ENCODE results near the gene PLD6. TPM values are rescaled to one million over a fixed set of nuclear protein-coding genes. Genes with fewer than 3 reads are reported as not detected.
A peak's percentile ranks its signal among the peaks of the same experiment; 100 is the strongest.

Gene PLD6
- total RNA-seq, 4 donors from 2014 or later: 7.1 to 20.7 (median 9.3) TPM

- peak; percentile 31 for ATAC-seq
- Histone ChIP-seq H3K27me3 (no peaks in the 10 kb centered on the region), H3K27ac (peak overlapping the region; percentile 88 to 97 (median 94)), H3K9me3 (no peaks in the 10 kb centered on the region), H3K36me3 (peaks cover 0 to 16% of the 10 kb centered on the region in 2 donors), H3K4me3 (peak overlapping the region; percentile 55 to 72), H3K4me1 (peaks cover 4 to 73% (median 58%) of the 10 kb centered on the region in 3 donors)
- no peak for TF ChIP-seq EP300 (IDR thresholded peaks at IDR 0.05)
- TF ChIP-seq POLR2A (IDR thresholded peaks at IDR 0.05): peak in 1 of 2 donors; percentile 15
- no CpG with 5 or more reads among the region's 70 CpGs for WGBS, 2 donors (ENCODE audit: low coverage in 1 of 2)
These were observed 587 bp downstream of the PLD6 start for GRCh38 chr17:17205368-17206123.

GRCh38 chr17:17204635-17205231 is 1.4 kb downstream of the PLD6 start:
- no peaks in the 10 kb centered on the region for H3K27me3 ChIP-seq
- no peak for ATAC-seq
- peaks cover 0 to 10% of the 10 kb centered on the region in 2 donors for H3K36me3 ChIP-seq
- H3K4me3 ChIP-seq: peak overlapping the region; percentile 55 to 72
- H3K27ac ChIP-seq: peak overlapping the region; percentile 88 to 97 (median 94)
- TF ChIP-seq POLR2AphosphoS5 (IDR thresholded peaks at IDR 0.05) (no peak), EP300 (IDR thresholded peaks at IDR 0.05) (no peak), POLR2A (IDR thresholded peaks at IDR 0.05) (no peak)
- TF ChIP-seq, protein P1, sequence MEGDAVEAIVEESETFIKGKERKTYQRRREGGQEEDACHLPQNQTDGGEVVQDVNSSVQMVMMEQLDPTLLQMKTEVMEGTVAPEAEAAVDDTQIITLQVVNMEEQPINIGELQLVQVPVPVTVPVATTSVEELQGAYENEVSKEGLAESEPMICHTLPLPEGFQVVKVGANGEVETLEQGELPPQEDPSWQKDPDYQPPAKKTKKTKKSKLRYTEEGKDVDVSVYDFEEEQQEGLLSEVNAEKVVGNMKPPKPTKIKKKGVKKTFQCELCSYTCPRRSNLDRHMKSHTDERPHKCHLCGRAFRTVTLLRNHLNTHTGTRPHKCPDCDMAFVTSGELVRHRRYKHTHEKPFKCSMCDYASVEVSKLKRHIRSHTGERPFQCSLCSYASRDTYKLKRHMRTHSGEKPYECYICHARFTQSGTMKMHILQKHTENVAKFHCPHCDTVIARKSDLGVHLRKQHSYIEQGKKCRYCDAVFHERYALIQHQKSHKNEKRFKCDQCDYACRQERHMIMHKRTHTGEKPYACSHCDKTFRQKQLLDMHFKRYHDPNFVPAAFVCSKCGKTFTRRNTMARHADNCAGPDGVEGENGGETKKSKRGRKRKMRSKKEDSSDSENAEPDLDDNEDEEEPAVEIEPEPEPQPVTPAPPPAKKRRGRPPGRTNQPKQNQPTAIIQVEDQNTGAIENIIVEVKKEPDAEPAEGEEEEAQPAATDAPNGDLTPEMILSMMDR (IDR thresholded peaks at IDR 0.05): no peak
- H3K4me1 ChIP-seq: peaks cover 9 to 81% (median 63%) of the 10 kb centered on the region in 3 donors
- no peaks in the 10 kb centered on the region for H3K9me3 ChIP-seq
- no CpG with 5 or more reads among the region's 14 CpGs for WGBS, 2 donors (ENCODE audit: low coverage in 1 of 2)

DNA sequence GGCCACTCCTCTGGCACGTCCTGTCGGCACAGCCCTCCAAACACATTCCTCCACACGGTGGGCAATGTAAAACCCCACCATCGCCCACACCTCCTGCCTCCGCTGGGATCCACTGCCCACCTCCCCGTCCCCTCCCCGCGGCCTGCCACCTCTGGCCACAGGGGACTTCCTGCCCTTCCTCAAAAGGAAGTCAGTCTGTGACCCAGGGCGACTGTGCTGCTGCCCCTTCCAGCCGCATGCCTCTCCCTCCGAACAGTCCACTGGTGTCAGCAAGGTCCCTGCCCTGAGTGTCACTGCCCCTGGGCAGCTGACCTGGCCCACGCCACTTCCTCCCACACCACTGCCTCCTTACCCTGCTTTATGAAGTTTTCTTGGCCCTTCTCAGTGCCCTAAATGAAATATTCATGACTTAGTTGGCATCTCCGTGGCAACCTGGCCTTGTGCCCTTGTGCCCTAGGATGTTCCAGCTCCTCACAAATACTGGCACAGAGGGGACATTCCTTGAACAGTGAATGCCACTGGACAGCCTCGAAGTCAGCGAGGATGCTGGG is 2.0 kb downstream of the PLD6 start:
- TF ChIP-seq POLR2A (IDR thresholded peaks at IDR 0.05) (peak in 1 of 2 donors; percentile 31), EP300 (IDR thresholded peaks at IDR 0.05) (no peak), POLR2AphosphoS5 (IDR thresholded peaks at IDR 0.05) (peak; percentile 82)
- H3K27ac ChIP-seq: peak overlapping the region; percentile 85 to 97 (median 92)
- 6 to 61% methylated on average over 3 to 10 of the region's 15 CpGs for WGBS, 2 donors (ENCODE audit: low coverage in 1 of 2)
- ATAC-seq: peak; percentile 33
- peak overlapping the region in 1 of 2 donors; percentile 72 for H3K4me3 ChIP-seq
- H3K27me3 ChIP-seq: no peaks in the 10 kb centered on the region
- H3K9me3 ChIP-seq: no peaks in the 10 kb centered on the region
- H3K4me1 ChIP-seq: peaks cover 9 to 87% (median 63%) of the 10 kb centered on the region in 3 donors
- H3K36me3 ChIP-seq: peaks cover 0 to 10% of the 10 kb centered on the region in 2 donors

GRCh38 chr17:17203173-17203730 is 2.9 kb downstream of the PLD6 start:
- H3K27ac ChIP-seq: peak overlapping the region; percentile 85 to 97 (median 92)
- WGBS, 2 donors (ENCODE audit: low coverage in 1 of 2): 76% methylated on average over 6 of the region's 15 CpGs; no CpG with 5 or more reads in 1 of the 2 donors

GRCh38 chr17:17201907-17202306 is 4.2 kb downstream of the PLD6 start:
- H3K36me3 ChIP-seq: peaks cover 0 to 10% of the 10 kb centered on the region in 2 donors
- peak overlapping the region; percentile 15 to 97 (median 92) for H3K27ac ChIP-seq
- 77% methylated on average over 7 of the region's 8 CpGs; no CpG with 5 or more reads in 1 of the 2 donors for whole genome bisulfite sequencing, 2 donors (ENCODE audit: low coverage in 1 of 2)
- TF ChIP-seq, protein P1 (IDR thresholded peaks at IDR 0.05): no peak
- TF ChIP-seq POLR2A (IDR thresholded peaks at IDR 0.05) (no peak), POLR2AphosphoS5 (IDR thresholded peaks at IDR 0.05) (peak; percentile 74)
- H3K9me3 ChIP-seq: no peaks in the 10 kb centered on the region
- peaks cover 9 to 79% (median 61%) of the 10 kb centered on the region in 3 donors for H3K4me1 ChIP-seq
- no peak for ATAC-seq
- no peaks in the 10 kb centered on the region for H3K27me3 ChIP-seq
- H3K4me3 ChIP-seq: no peak overlapping the region

More at GRCh38 chr17:17203173-17203730, 2.9 kb downstream of the PLD6 start:
- Histone ChIP-seq H3K4me3 (peak overlapping the region in 1 of 2 donors; percentile 72), H3K9me3 (no peaks in the 10 kb centered on the region), H3K36me3 (peaks cover 0 to 10% of the 10 kb centered on the region in 2 donors), H3K4me1 (peaks cover 9 to 88% (median 63%) of the 10 kb centered on the region in 3 donors), H3K27me3 (no peaks in the 10 kb centered on the region)
- no peak for TF ChIP-seq POLR2AphosphoS5 (IDR thresholded peaks at IDR 0.05)
- TF ChIP-seq POLR2A (IDR thresholded peaks at IDR 0.05): no peak
- TF ChIP-seq EP300 (IDR thresholded peaks at IDR 0.05): no peak
- TF ChIP-seq, protein P1 (IDR thresholded peaks at IDR 0.05): no peak
- no peak for ATAC-seq

Data from gastroesophageal sphincter (tissue), 4 donors.